Activated CD8-positive, alpha-beta T cell treated with anti-CD3 and anti-CD28 coated beads for 36 hours (primary cell): Measurements from ENCODE around the gene XIRP1. TPM values are rescaled to one million over a fixed set of nuclear protein-coding genes. Genes with fewer than 3 reads are reported as not detected.

ENCODE experiments used
- ATAC-seq: fragments of 200-7000 bp; cut with Tn5 transposase; one replicate; pipeline ENCODE4 v1.10.0; 2021; ENCODE audit warnings: mild to moderate bottlenecking, moderate library complexity
- CTCF ChIA-PET: fragments of 350-600 bp; sonication (Branson Sonifier 250); formaldehyde crosslinking; loops from one replicate; lab custom pipeline; 2021; ENCODE audit warnings: antibody characterized with exemption; lab: Charles Lee
- POLR2A ChIA-PET: fragments of 350-600 bp; sonication (Branson Sonifier 250); formaldehyde crosslinking; loops from one replicate; lab custom pipeline; 2021; ENCODE audit warnings: antibody characterized with exemption; lab: Charles Lee
- DNase-seq: peaks from one replicate; pipeline ENCODE4 v3.0.0-alpha.2; 2020
- H3K27ac Mint-ChIP-seq: one replicate; pipeline ENCODE4 v1.8.0; 2021; ENCODE audit warnings: mild to moderate bottlenecking, mixed read lengths
- H3K27me3 Mint-ChIP-seq: one replicate; pipeline ENCODE4 v1.8.0; 2021; ENCODE audit warnings: mixed read lengths
- H3K36me3 Mint-ChIP-seq: one replicate; pipeline ENCODE4 v1.8.0; 2021; ENCODE audit warnings: low read depth, mixed read lengths
- H3K4me1 Mint-ChIP-seq: one replicate; pipeline ENCODE4 v1.8.0; 2021; ENCODE audit warnings: low read depth, mixed read lengths
- H3K4me3 Mint-ChIP-seq: one replicate; pipeline ENCODE4 v1.8.0; 2021; ENCODE audit warnings: mild to moderate bottlenecking, moderate library complexity, mixed read lengths
- H3K9me3 Mint-ChIP-seq: one replicate; pipeline ENCODE4 v1.8.0; 2021; ENCODE audit warnings: mixed read lengths
- intact Hi-C: fragments of 100-400 bp; cut with micrococcal nuclease; formaldehyde crosslinking; loops from one replicate; pipeline ENCODE4 v1.10.0; 2022
- total RNA-seq, 2 experiments: library from RNA; stranded (reverse); gene quantifications; one replicate each; pipeline ENCODE4 v1.2.3, GENCODE V29; 2021
- TF ChIP-seq, protein P1 (sequence below): fragments of 200-600 bp; IDR thresholded peaks from one replicate; pipeline ENCODE4 v1.8.0; 2022; ENCODE audit warnings: antibody characterized with exemption, mild to moderate bottlenecking

Gene XIRP1
- total RNA-seq, 2 experiments from 2014 or later: 2.5 TPM

DNA sequence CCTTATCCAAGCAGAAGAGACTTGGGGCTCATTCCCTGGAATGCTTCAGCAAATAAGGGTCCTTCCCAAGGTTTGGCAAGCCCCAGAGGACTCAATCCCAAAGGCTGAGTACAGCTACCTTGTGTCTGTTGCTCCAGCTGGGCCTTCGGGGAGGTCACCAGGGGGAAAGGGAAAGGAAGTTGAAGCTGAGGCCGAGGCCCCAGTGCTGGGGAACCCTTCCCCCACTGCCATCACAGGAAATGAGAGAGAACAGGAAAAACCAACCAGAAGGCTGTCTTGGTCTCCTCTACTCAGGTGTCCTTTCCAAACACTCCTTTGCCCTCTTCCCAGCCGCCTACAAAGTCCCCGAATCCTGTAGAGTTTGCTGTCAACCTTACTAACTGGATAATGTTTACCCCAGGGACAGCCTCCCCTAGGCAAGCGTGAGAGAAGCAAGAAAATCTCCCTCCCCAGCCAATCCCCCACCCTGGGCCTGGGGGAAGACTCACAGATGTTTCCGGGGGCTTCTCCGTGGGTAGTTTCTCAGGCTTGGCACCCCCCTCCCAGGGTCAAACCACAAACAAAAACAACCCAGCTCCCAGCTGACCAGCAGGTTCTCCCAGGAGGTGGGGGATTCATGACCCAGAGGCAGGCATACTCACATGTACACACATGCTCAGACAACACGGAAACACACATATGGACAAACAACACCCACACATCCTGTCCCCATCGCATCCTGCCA is 44.5 kb downstream of the XIRP1 start:
- ATAC-seq (no peak), DNase-seq (peak; percentile 66)
- H3K4me1 Mint-ChIP-seq: peaks cover 65% of the 10 kb centered on the region
- CTCF ChIA-PET: interaction anchor here (1.1 kb wide), 1 partner anchor 141 kb away, joined by 4 read pairs; no protein-coding TSS in a partner anchor
- H3K36me3 Mint-ChIP-seq: peaks cover 97% of the 10 kb centered on the region
- intact Hi-C loops: loop anchor here (5.0 kb wide), 2 partner anchors 34 to 41 kb away; partner anchors contain the start of genes GORASP1 and TTC21A
- H3K27me3 Mint-ChIP-seq: no peaks in the 10 kb centered on the region
- H3K27ac Mint-ChIP-seq: peak overlapping the region; percentile 99
- TF ChIP-seq, protein P1, sequence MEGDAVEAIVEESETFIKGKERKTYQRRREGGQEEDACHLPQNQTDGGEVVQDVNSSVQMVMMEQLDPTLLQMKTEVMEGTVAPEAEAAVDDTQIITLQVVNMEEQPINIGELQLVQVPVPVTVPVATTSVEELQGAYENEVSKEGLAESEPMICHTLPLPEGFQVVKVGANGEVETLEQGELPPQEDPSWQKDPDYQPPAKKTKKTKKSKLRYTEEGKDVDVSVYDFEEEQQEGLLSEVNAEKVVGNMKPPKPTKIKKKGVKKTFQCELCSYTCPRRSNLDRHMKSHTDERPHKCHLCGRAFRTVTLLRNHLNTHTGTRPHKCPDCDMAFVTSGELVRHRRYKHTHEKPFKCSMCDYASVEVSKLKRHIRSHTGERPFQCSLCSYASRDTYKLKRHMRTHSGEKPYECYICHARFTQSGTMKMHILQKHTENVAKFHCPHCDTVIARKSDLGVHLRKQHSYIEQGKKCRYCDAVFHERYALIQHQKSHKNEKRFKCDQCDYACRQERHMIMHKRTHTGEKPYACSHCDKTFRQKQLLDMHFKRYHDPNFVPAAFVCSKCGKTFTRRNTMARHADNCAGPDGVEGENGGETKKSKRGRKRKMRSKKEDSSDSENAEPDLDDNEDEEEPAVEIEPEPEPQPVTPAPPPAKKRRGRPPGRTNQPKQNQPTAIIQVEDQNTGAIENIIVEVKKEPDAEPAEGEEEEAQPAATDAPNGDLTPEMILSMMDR: no peak
- no peaks in the 10 kb centered on the region for H3K9me3 Mint-ChIP-seq
- POLR2A ChIA-PET: interaction anchor here (0.7 to 2.5 kb wide), 7 partner anchors 40 to 259 kb away, joined by 3 to 8 read pairs (median 4); partner anchors contain the start of genes GORASP1, RPSA, TTC21A and XIRP1
- H3K4me3 Mint-ChIP-seq: peak overlapping the region; percentile 100

DNA sequence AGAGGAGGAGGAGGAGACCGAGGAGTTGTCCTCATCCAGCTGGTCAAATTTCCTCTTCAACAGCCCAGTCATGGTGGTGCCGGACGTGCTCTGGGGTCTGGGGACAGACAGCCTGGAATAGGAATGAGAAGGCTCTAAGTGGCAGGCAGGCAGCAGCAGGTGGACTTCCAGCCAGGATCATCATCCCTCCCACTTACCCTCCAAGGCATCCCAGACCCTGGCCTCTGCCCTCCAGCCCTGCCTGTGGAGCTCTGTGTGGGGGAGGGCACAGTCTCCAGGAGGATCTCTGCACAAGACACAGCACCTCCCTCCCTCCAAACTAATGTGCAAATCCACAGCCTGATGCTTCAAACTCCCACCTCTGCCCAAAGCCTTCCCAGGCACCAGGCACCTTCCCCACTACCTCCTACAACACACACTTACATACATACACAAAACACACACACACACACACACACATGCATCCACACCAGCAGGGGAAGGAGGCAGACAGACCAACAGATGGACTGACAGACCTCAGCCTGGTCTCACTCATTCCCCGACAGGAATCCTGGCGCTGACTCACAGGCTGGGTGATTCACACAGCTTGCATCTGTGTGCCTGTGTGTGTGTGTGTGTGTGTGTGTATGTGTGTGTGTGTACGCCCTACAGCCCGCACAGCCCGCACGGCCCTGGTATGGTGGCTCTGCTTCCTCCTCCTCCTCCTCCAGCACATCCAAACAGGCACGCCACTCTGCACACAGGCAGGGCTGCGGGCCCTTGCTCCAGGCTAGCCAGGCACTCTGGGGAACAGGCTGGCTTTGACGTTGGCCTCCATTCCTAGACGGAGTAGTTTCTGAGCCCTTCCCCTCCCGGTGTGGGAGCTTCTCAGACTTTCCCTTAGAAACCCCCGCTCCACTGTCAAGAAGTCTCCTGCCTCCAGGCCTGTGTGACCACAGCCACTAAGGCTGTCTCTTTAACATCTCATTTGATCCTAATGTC is 45.5 kb downstream of the XIRP1 start:
- peaks cover 97% of the 10 kb centered on the region for H3K36me3 Mint-ChIP-seq
- H3K4me1 Mint-ChIP-seq: peaks cover 71% of the 10 kb centered on the region
- no peaks in the 10 kb centered on the region for H3K27me3 Mint-ChIP-seq
- peak overlapping the region; percentile 100 for H3K4me3 Mint-ChIP-seq
- intact Hi-C loops: loop anchor here (5.0 kb wide), 2 partner anchors 35 to 40 kb away; partner anchors contain the start of genes GORASP1 and TTC21A
- TF ChIP-seq, protein P1: no peak
- H3K27ac Mint-ChIP-seq: peak overlapping the region; percentile 99
- no peaks in the 10 kb centered on the region for H3K9me3 Mint-ChIP-seq
- ATAC-seq (peak; percentile 57), DNase-seq (peak; percentile 83)
- CTCF ChIA-PET: interaction anchor here (1.1 to 1.5 kb wide), 2 partner anchors 142 kb away, joined by 4 to 5 read pairs; no protein-coding TSS in a partner anchor
- POLR2A ChIA-PET: interaction anchor here (0.9 to 2.5 kb wide), 10 partner anchors 23 to 260 kb away, joined by 3 to 8 read pairs (median 4); partner anchors contain the start of genes RPSA and XIRP1

GRCh38 chr3:39146083-39146501 is 46.3 kb downstream of the XIRP1 start:
- Mint-ChIP-seq H3K9me3 (no peaks in the 10 kb centered on the region), H3K4me3 (peak overlapping the region; percentile 100), H3K36me3 (peaks cover 96% of the 10 kb centered on the region), H3K27me3 (no peaks in the 10 kb centered on the region), H3K4me1 (peaks cover 75% of the 10 kb centered on the region), H3K27ac (peak overlapping the region; percentile 99)
- intact Hi-C loops: loop anchor here (5.0 kb wide), 2 partner anchors 36 to 39 kb away; partner anchors contain the start of genes GORASP1 and TTC21A
- ChIA-PET CTCF (interaction anchor here (1.5 kb wide), 2 partner anchors 142 to 145 kb away, joined by 5 to 6 read pairs; no protein-coding TSS in a partner anchor), POLR2A (interaction anchor here (0.6 to 1.6 kb wide), 10 partner anchors 13 to 261 kb away, joined by 3 to 5 read pairs (median 4); partner anchors contain the start of genes RPSA and XIRP1)
- DNase-seq (no peak), ATAC-seq (no peak)
- TF ChIP-seq, protein P1: no peak

DNA sequence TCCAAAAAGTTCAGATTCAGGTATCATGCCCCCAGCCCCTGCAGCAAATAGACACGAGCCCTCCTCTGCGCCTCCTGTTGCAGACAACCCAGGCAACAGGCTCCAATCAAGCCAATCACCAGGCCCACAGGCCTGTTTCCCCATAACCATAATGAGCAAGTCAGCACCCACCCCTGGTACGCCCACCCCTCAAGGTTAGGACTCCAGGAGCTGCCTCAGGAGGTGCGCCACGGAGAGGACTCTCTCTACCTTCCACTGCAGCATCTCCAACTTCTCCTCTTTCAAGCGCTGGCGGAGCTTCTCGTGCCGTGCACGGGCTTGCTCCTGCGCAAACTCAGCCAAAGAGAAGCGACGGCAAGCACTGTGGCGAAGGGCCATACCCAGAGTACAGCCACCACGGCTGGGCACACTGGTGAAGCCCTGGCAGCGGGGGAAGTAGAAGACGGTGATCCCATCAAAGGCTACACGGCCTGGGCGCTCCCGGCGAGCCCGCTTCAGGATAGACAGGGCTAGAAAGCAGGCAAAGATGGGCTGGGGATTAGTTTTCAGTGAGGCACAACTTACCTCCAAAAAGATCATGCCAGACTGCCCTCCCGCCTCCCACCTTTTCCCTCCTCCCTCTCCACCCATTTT is 47.5 kb downstream of the XIRP1 start:
- ATAC-seq: no peak
- Mint-ChIP-seq H3K27me3 (no peaks in the 10 kb centered on the region), H3K4me3 (no peak overlapping the region), H3K4me1 (peaks cover 70% of the 10 kb centered on the region), H3K36me3 (peaks cover 96% of the 10 kb centered on the region), H3K9me3 (no peaks in the 10 kb centered on the region), H3K27ac (peak overlapping the region; percentile 30)
- TF ChIP-seq, protein P1: no peak
- DNase-seq: no peak
- CTCF ChIA-PET: interaction anchor here (1.5 kb wide), 1 partner anchor 146 kb away, joined by 6 read pairs; no protein-coding TSS in a partner anchor
- intact Hi-C loops: loop anchor here (5.0 kb wide), 2 partner anchors 37 to 38 kb away; partner anchors contain the start of genes GORASP1 and TTC21A
- POLR2A ChIA-PET: interaction anchor here (1.0 to 1.4 kb wide), 4 partner anchors 14 to 47 kb away, joined by 3 to 4 read pairs (median 4); partner anchors contain the start of gene XIRP1
